ENCODE data around the gene PPP6R2. TPM values are rescaled to one million over a fixed set of nuclear protein-coding genes. Genes with fewer than 3 reads are reported as not detected.

PPP6R2 gene
- total RNA-seq, 1 experiment from 2014 or later: 47.8 TPM

- H3K4me1 Mint-ChIP-seq: no peaks in the 10 kb centered on the region
- no peak overlapping the region for H3K4me3 Mint-ChIP-seq
- H3K9me3 Mint-ChIP-seq: no peaks in the 10 kb centered on the region
- ATAC-seq: no peak
- H3K27ac Mint-ChIP-seq: no peak overlapping the region
- no peak for DNase-seq (ENCODE audit: low spot score)
- ChIA-PET POLR2A (interaction anchor here (0.6 kb wide), 1 partner anchor 49 kb away, joined by 8 read pairs; no protein-coding TSS in a partner anchor), CTCF (interaction anchor here (1.1 kb wide), 1 partner anchor 42 kb away, joined by 3 read pairs; no protein-coding TSS in a partner anchor)
- TF ChIP-seq AFF4 (CRISPR knock-in tag; IDR thresholded peaks at IDR 0.05; ENCODE audit: borderline replicate concordance): no peak
- peaks cover 44% of the 10 kb centered on the region for H3K36me3 Mint-ChIP-seq
- no peaks in the 10 kb centered on the region; the same call in 1 of the 2 replicates for H3K27me3 Mint-ChIP-seq (ENCODE audit: low read depth)
Measured at GRCh38 chr22:50461536-50461935, 118.4 kb downstream of the PPP6R2 start.

GRCh38 chr22:50461979-50462540 is 118.9 kb downstream of the PPP6R2 start:
- POLR2A ChIA-PET: interaction anchor here (0.6 kb wide), 1 partner anchor 49 kb away, joined by 8 read pairs; no protein-coding TSS in a partner anchor
- DNase-seq (ENCODE audit: low spot score) (no peak), ATAC-seq (no peak)
- CTCF ChIA-PET: interaction anchor here (1.1 kb wide), 1 partner anchor 41 kb away, joined by 3 read pairs; no protein-coding TSS in a partner anchor
- Mint-ChIP-seq H3K4me3 (no peak overlapping the region), H3K4me1 (no peaks in the 10 kb centered on the region), H3K27me3 (ENCODE audit: low read depth) (no peaks in the 10 kb centered on the region; the same call in 1 of the 2 replicates), H3K9me3 (no peaks in the 10 kb centered on the region), H3K27ac (no peak overlapping the region), H3K36me3 (peaks cover 46% of the 10 kb centered on the region)
- TF ChIP-seq ZMAT4 (CRISPR knock-in tag; IDR thresholded peaks at IDR 0.05): no peak
- no peak for TF ChIP-seq MAX (CRISPR knock-in tag; IDR thresholded peaks at IDR 0.05)
- no peak for TF ChIP-seq ZNF138 (CRISPR knock-in tag; conservative IDR thresholded peaks at IDR 0.05)
- TF ChIP-seq FOXJ3 (CRISPR knock-in tag; IDR thresholded peaks at IDR 0.05; ENCODE audit: borderline replicate concordance): no peak
- no peak for TF ChIP-seq EMX1 (CRISPR knock-in tag; IDR thresholded peaks at IDR 0.05)
- no peak for TF ChIP-seq GRHL2 (CRISPR knock-in tag; IDR thresholded peaks at IDR 0.05; ENCODE audit: insufficient replicate concordance, severe bottlenecking)
- TF ChIP-seq NR1H2 (CRISPR knock-in tag; IDR thresholded peaks at IDR 0.05): no peak
- no peak for TF ChIP-seq ZNF396 (CRISPR knock-in tag; IDR thresholded peaks at IDR 0.05; ENCODE audit: borderline replicate concordance)
- no peak for TF ChIP-seq NFYB (CRISPR knock-in tag; conservative IDR thresholded peaks at IDR 0.05; ENCODE audit: low read depth)
- no peak for TF ChIP-seq TEAD4 (CRISPR knock-in tag; IDR thresholded peaks at IDR 0.05)
- no peak for TF ChIP-seq ATF3 (CRISPR knock-in tag; conservative IDR thresholded peaks at IDR 0.05)
- TF ChIP-seq CDX4 (CRISPR knock-in tag; IDR thresholded peaks at IDR 0.05; ENCODE audit: borderline replicate concordance): no peak
- no peak for TF ChIP-seq GTF2I (CRISPR knock-in tag; conservative IDR thresholded peaks at IDR 0.05)
- no peak for TF ChIP-seq ESRRA (CRISPR knock-in tag; IDR thresholded peaks at IDR 0.05; ENCODE audit: borderline replicate concordance)
- no peak for TF ChIP-seq ZNF232 (CRISPR knock-in tag; IDR thresholded peaks at IDR 0.05)
- no peak for TF ChIP-seq ZNF317 (CRISPR knock-in tag; IDR thresholded peaks at IDR 0.05; ENCODE audit: borderline replicate concordance, low read depth)
- no peak for TF ChIP-seq ZNF512 (CRISPR knock-in tag; IDR thresholded peaks at IDR 0.05; ENCODE audit: borderline replicate concordance)
- no peak for TF ChIP-seq RORB (CRISPR knock-in tag; IDR thresholded peaks at IDR 0.05)
- no peak for TF ChIP-seq RELA (CRISPR knock-in tag; IDR thresholded peaks at IDR 0.05; ENCODE audit: borderline replicate concordance)
